Prostate gland (tissue), 2 donors: ENCODE measurements around the gene TFF3. TPM values are rescaled to one million over a fixed set of nuclear protein-coding genes. Genes with fewer than 3 reads are reported as not detected.
A peak's percentile ranks its signal among the peaks of the same experiment; 100 is the strongest.

Experiments
- DNase-seq: peaks from one replicate; pipeline ENCODE4 v3.0.0-alpha.2; 2019; ENCODE audit warnings: low spot score
- H3K27ac ChIP-seq, 2 donors: fragments of 200-600 bp; sonication (generic); 2 replicates each; pipeline ENCODE4 v1.5.1; 2017 to 2019
- H3K27me3 ChIP-seq: fragments of 200-600 bp; sonication (generic); replicated peaks from 2 replicates; pipeline ENCODE4 v1.5.1; 2019; ENCODE audit not compliant: insufficient read depth
- H3K36me3 ChIP-seq, 2 donors: fragments of 200-600 bp; sonication (generic); 1 replicate in 1 of 2; 2 replicates in 1 of 2; pipeline versions ENCODE4 v1.5.1 to v1.8.1; 2017 to 2019
- H3K4me1 ChIP-seq: fragments of 200-600 bp; sonication (generic); replicated peaks from 2 replicates; pipeline ENCODE4 v1.5.1; 2019
- H3K4me3 ChIP-seq, 2 donors: fragments of 200-600 bp; sonication (generic); 2 replicates each; pipeline ENCODE4 v1.5.1; 2017 to 2019
- H3K9me3 ChIP-seq: fragments of 200-600 bp; sonication (generic); 2 replicates; pipeline ENCODE4 v1.5.1; 2017
- POLR2A ChIP-seq: fragments of 450-650 bp; IDR thresholded peaks from one replicate; pipeline ENCODE4 v1.6.1; 2016; ENCODE audit warnings: antibody characterized with exemption, mild to moderate bottlenecking
- POLR2AphosphoS5 ChIP-seq: sonication (generic); formaldehyde crosslinking; IDR thresholded peaks from one replicate; pipeline ENCODE4 v1.6.1; 2017; ENCODE audit warnings: antibody characterized with exemption
- whole genome bisulfite sequencing: methylation state at CpG from one replicate; pipeline ENCODE4 v1.1.5; 2018; 5-methylcytosine and 5-hydroxymethylcytosine counted together
- intact Hi-C: fragments of 100-400 bp; cut with DNase I; formaldehyde crosslinking; loops from one replicate; pipeline ENCODE4 v1.14.2; 2022
- total RNA-seq, 2 donors: library from RNA; depleted of rRNA; stranded (reverse); fragments of >200 nt; gene quantifications; one replicate each; pipeline ENCODE4 v1.1.0, GENCODE V29; 2016
- TF ChIP-seq, protein P1 (sequence below), 4 experiments: fragments of 200-600 bp in 2 of 4; fragments of 450-650 bp in 2 of 4; sonication (generic) in 2 of 4; IDR thresholded peaks; 1 replicate in 3 of 4; 2 replicates in 1 of 4; pipeline ENCODE4 v1.5.1; 2016 to 2019; ENCODE audit warnings: antibody characterized with exemption in 4 of 4, mild to moderate bottlenecking in 2 of 4, moderate library complexity in 2 of 4

The TFF3 gene
- total RNA-seq, 2 donors from 2014 or later = 30.6 to 49.8 TPM

DNA sequence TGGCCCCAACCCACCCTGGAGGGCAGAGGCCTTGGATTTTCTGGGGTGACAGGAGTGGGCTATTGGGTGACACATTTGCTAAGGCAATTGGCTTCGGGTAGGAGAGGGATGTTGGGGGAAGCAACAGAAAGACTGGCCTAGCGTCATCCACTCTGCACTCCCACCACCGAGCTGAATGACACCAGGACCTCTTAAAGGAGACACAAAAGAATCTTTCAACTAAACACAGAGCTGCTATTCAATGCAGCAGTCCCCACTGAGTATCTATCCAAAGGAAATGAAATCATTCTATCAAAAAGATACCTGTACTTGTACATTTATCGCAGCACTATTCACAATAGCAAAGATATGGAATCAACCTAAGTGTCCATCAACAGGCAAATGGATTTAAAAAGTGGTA lies 29.4 kb upstream of the TFF3 start:
- Histone ChIP-seq H3K27me3 (no peaks in the 10 kb centered on the region), H3K9me3 (no peaks in the 10 kb centered on the region), H3K4me1 (no peaks in the 10 kb centered on the region), H3K4me3 (no peak overlapping the region), H3K27ac (no peak overlapping the region), H3K36me3 (no peaks in the 10 kb centered on the region)
- TF ChIP-seq POLR2A (no peak), POLR2AphosphoS5 (no peak)
- TF ChIP-seq, protein P1, sequence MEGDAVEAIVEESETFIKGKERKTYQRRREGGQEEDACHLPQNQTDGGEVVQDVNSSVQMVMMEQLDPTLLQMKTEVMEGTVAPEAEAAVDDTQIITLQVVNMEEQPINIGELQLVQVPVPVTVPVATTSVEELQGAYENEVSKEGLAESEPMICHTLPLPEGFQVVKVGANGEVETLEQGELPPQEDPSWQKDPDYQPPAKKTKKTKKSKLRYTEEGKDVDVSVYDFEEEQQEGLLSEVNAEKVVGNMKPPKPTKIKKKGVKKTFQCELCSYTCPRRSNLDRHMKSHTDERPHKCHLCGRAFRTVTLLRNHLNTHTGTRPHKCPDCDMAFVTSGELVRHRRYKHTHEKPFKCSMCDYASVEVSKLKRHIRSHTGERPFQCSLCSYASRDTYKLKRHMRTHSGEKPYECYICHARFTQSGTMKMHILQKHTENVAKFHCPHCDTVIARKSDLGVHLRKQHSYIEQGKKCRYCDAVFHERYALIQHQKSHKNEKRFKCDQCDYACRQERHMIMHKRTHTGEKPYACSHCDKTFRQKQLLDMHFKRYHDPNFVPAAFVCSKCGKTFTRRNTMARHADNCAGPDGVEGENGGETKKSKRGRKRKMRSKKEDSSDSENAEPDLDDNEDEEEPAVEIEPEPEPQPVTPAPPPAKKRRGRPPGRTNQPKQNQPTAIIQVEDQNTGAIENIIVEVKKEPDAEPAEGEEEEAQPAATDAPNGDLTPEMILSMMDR (IDR thresholded peaks at IDR 0.05) = no peak
- WGBS = 72% methylated on average over 4 of the region's 4 CpGs
- DNase-seq = no peak
- intact Hi-C loops = no loop called here

DNA sequence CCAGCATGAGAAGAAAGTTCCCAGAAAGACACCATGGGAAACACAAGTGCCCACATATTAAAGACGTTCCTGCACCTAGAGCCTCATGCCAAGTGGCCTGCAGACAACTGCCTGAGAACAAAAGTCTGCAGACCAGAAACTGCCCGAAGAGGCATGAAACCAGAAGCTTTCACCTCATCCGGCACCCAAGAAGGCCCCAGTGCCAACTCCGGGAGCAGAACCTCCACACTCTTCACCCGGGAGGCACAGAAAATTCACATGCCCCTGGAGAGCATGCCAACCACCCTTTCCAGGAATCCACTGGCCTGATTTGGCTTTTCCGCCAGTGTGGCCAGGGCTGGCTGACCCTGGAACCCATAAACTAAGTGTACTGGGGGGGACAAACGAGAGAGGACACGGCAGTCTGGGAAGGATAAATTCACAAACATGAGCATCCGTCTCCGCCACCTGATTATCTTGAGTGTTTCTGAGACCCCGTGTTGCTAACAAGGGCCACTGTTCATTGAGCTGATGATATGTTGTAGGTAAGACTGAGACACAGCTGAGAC lies 28.8 kb upstream of the TFF3 start:
- H3K36me3 ChIP-seq = no peaks in the 10 kb centered on the region
- 89% methylated on average over 11 of the region's 11 CpGs for WGBS
- H3K4me1 ChIP-seq = no peaks in the 10 kb centered on the region
- H3K27me3 ChIP-seq = no peaks in the 10 kb centered on the region
- H3K9me3 ChIP-seq = no peaks in the 10 kb centered on the region
- TF ChIP-seq POLR2AphosphoS5 = no peak
- TF ChIP-seq, protein P1 (IDR thresholded peaks at IDR 0.05) = no peak
- TF ChIP-seq POLR2A = no peak
- no peak overlapping the region for H3K4me3 ChIP-seq
- intact Hi-C loops = no loop called here
- DNase-seq = no peak
- H3K27ac ChIP-seq = no peak overlapping the region

DNA sequence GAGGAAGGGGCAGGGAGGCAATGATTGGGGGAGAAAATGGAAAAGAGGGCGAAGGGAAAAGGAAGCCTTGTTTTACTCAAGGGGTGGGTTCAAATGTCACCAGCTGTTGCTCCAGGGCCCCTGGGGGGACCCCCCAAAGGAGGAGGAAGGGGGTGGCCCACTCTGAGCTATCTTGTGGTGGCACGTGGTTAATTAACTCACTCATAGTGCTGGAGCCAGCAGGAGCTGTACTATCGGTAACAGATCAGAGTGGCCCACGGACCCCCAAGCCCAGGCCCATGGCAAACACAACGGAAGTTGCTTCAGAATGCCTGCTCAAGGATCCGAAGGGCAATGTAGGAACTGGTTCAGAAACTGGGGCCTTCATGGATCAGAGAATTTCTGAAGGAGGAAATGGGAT lies 28.3 kb upstream of the TFF3 start:
- intact Hi-C loops = no loop called here
- no peak for TF ChIP-seq POLR2AphosphoS5
- TF ChIP-seq, protein P1 (IDR thresholded peaks at IDR 0.05) = no peak
- TF ChIP-seq POLR2A = no peak
- Histone ChIP-seq H3K9me3 (no peaks in the 10 kb centered on the region), H3K4me1 (no peaks in the 10 kb centered on the region), H3K4me3 (no peak overlapping the region), H3K27ac (no peak overlapping the region), H3K36me3 (no peaks in the 10 kb centered on the region), H3K27me3 (no peaks in the 10 kb centered on the region)
- WGBS = 86% methylated on average over 6 of the region's 6 CpGs
- DNase-seq = no peak

DNA sequence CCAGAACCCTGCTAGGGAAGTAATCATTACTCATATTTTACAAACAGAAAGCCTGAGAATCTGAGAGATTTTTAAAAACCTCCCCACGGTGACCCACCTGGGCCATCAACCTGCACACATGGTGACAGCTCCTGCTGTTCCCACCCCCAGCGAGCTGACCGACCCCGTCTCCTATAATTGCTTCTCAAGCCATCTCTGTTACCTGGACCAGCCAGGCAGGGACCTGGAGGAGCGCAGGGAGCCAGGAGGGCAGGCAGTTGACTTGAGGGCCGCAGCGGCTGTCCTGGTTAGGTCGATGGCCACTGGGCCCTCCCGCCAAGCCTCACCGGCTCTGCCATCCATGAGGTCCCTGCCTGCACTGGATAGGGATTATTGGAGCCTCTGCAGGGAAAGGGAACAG lies 27.9 kb upstream of the TFF3 start:
- H3K4me1 ChIP-seq = no peaks in the 10 kb centered on the region
- no peaks in the 10 kb centered on the region for H3K27me3 ChIP-seq
- TF ChIP-seq POLR2A = no peak
- TF ChIP-seq POLR2AphosphoS5 = no peak
- TF ChIP-seq, protein P1 (IDR thresholded peaks at IDR 0.05) = no peak
- 91% methylated on average over 10 of the region's 10 CpGs for WGBS
- H3K27ac ChIP-seq = no peak overlapping the region
- no peaks in the 10 kb centered on the region for H3K9me3 ChIP-seq
- no peak overlapping the region for H3K4me3 ChIP-seq
- DNase-seq = no peak
- intact Hi-C loops = no loop called here
- no peaks in the 10 kb centered on the region for H3K36me3 ChIP-seq

DNA sequence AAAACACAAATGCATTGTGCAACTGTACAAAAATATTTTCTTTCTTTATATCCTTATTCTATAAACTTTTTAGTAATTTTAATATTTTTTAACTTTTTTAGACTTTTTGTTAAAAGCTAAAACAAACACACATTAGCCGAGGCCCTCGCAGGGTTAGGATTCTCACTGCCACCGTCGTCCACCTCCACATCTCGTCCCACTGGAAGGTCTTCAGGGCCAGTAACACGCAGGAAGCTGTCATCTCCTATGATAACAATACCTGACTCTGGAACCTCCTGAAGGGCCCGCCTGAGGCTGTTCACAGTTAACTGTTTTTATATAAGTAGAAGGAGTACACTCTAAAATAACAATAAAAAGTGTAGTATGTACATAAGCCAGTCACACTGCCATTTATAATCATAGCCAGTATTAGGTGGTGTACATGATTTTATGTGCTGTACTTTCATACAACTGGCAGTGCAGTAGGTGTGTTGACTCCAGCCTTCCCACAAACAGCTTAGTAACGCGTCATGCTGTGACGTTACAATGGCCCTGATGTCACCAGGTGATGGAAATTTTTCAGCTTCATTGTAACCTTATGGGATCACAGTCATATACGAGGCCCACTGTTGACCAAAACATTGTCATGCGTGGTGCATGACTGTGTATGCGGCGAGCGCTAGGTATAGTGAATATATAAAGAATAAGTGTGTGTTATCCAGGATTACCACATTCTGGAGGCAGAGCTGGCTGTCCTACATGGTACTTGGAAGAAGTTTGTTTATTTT lies 26.8 kb upstream of the TFF3 start:
- Histone ChIP-seq H3K36me3 (no peaks in the 10 kb centered on the region), H3K27me3 (no peaks in the 10 kb centered on the region), H3K4me1 (no peaks in the 10 kb centered on the region), H3K4me3 (no peak overlapping the region), H3K27ac (no peak overlapping the region), H3K9me3 (no peaks in the 10 kb centered on the region)
- peak; percentile 28 for DNase-seq
- WGBS = 86% methylated on average over 15 of the region's 15 CpGs
- intact Hi-C loops = no loop called here
- TF ChIP-seq POLR2AphosphoS5 = peak; percentile 78
- TF ChIP-seq, protein P1 (IDR thresholded peaks at IDR 0.05) = no peak
